Spleen (tissue), 7 donors: ENCODE results near the gene LRRC4B.

Experiments used
- POLR2A ChIP-seq, 3 donors: fragments of 450-650 bp; IDR thresholded peaks; one replicate each; pipeline ENCODE4 v1.5.1; 2017; ENCODE audit warnings: antibody characterized with exemption in 3 of 3, mild to moderate bottlenecking in 1 of 3
- TF ChIP-seq, protein P1 (sequence below), 11 experiments: fragments of 200-600 bp in 7 of 11; fragments of 450-650 bp in 4 of 11; sonication (generic) in 4 of 11; IDR thresholded peaks in 8 of 11; conservative IDR thresholded peaks in 3 of 11; 1 replicate in 7 of 11; 2 replicates in 4 of 11; pipeline versions ENCODE4 v1.4.0 to v1.8.0; 2016 to 2021; ENCODE audit warnings: antibody characterized with exemption in 11 of 11, inconsistent platforms in 4 of 11, mild to moderate bottlenecking in 1 of 11
- donor health status: DM: no; HTN: no; CAD: no; lungs with moderate emphysema.
- donor health status: DM: no; HTN: no; CAD: no.
- donor health status: DM: no; HTN: no; CAD: no.

DNA sequence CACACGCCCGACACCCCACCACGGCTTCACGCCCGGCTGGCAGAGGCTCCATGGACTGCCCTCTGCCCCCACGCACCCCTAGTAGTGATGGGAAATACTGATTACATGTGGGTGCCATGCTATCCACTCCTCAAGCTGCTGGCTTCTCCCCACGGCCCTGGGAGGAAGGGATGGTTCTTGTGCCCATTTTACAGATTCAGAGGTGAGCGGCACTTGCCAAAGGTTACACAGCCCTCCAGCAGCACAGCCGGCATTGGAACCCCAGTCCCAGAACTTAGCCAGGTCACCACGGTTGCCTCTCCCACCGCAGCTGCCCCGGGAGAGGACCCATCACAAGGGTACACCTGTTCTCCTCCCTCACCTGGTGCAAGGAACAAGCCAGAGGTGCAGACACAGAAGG is 13.2 kb downstream of the LRRC4B start:
- TF ChIP-seq POLR2A (IDR thresholded peaks at IDR 0.05), result no peak
- TF ChIP-seq, protein P1, sequence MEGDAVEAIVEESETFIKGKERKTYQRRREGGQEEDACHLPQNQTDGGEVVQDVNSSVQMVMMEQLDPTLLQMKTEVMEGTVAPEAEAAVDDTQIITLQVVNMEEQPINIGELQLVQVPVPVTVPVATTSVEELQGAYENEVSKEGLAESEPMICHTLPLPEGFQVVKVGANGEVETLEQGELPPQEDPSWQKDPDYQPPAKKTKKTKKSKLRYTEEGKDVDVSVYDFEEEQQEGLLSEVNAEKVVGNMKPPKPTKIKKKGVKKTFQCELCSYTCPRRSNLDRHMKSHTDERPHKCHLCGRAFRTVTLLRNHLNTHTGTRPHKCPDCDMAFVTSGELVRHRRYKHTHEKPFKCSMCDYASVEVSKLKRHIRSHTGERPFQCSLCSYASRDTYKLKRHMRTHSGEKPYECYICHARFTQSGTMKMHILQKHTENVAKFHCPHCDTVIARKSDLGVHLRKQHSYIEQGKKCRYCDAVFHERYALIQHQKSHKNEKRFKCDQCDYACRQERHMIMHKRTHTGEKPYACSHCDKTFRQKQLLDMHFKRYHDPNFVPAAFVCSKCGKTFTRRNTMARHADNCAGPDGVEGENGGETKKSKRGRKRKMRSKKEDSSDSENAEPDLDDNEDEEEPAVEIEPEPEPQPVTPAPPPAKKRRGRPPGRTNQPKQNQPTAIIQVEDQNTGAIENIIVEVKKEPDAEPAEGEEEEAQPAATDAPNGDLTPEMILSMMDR (IDR thresholded peaks at IDR 0.05 in 8 of 11, conservative IDR thresholded peaks at IDR 0.05 in 3 of 11), result no peak
